Measurements from ENCODE around the gene SRGAP1. TPM values are rescaled to one million over a fixed set of nuclear protein-coding genes. Genes with fewer than 3 reads are reported as not detected.

The SRGAP1 gene
- total RNA-seq, 6 experiments from 2014 or later = 1.3 to 5.0 (median 3.0) TPM

DNA sequence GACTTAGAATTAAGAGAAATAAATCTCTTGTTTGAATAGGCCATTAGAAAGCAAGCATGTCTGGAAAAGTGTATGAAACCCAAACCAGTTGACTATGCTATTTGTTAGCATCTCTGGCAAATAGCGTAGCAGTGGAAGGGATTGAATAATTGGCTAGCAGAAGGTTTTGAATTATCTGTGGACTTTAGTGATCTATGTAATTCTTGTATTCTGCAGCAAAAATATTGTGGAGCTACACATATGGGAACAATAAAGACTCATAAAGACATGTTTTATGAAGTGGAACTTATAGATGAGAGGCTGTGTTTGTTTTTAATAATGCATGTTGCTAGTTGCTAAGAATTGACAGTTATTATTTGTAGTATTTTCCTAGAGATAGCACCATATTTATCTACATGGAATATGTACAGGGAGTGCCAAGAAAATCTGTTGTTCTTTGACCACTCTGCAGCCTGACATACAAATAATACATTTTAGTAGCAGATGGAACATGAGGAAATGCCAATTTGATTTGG, 4.7 kb downstream of the SRGAP1 start:
- Histone ChIP-seq H3K4me3 (no peak overlapping the region), H3K27me3 (no peaks in the 10 kb centered on the region), H3K9me3 (no peaks in the 10 kb centered on the region), H3K36me3 (no peaks in the 10 kb centered on the region), H3K4me1 (no peaks in the 10 kb centered on the region), H3K27ac (no peak overlapping the region)
- TF ChIP-seq POLR2A (IDR thresholded peaks at IDR 0.05) = no peak
- TF ChIP-seq, protein P1, sequence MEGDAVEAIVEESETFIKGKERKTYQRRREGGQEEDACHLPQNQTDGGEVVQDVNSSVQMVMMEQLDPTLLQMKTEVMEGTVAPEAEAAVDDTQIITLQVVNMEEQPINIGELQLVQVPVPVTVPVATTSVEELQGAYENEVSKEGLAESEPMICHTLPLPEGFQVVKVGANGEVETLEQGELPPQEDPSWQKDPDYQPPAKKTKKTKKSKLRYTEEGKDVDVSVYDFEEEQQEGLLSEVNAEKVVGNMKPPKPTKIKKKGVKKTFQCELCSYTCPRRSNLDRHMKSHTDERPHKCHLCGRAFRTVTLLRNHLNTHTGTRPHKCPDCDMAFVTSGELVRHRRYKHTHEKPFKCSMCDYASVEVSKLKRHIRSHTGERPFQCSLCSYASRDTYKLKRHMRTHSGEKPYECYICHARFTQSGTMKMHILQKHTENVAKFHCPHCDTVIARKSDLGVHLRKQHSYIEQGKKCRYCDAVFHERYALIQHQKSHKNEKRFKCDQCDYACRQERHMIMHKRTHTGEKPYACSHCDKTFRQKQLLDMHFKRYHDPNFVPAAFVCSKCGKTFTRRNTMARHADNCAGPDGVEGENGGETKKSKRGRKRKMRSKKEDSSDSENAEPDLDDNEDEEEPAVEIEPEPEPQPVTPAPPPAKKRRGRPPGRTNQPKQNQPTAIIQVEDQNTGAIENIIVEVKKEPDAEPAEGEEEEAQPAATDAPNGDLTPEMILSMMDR (IDR thresholded peaks at IDR 0.05) = no peak
- no peak for DNase-seq
- intact Hi-C loops (cut with DNase I) = no loop called here
- no peak for ATAC-seq
- WGBS (ENCODE audit: insufficient coverage, low coverage, low lambda C conversion rate, missing lambda C conversion rate) = 91% methylated on average over 1 of the region's 1 CpG

DNA sequence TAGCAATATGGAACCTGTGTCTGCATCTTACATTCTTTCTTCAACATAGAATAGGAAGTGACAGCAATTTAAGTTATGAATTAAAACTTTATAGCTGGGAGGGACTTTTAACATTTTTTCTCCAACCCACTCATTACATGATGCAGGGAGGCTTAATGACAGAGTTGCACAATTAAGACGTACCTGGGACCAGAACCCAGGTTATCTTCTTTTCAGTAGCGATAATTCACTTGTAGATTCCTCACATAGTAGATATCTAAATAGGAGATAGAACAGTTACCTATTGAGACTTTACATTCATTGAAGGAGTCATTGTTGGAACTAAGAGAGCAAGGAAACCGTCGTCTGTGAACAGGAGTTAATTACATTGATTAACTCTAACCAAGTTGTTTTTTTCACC, 5.1 kb downstream of the SRGAP1 start:
- ATAC-seq (no peak), DNase-seq (no peak)
- no peak overlapping the region for H3K27ac ChIP-seq
- no peak overlapping the region for H3K4me3 ChIP-seq
- intact Hi-C loops (cut with DNase I) = no loop called here
- no peaks in the 10 kb centered on the region for H3K36me3 ChIP-seq
- no peaks in the 10 kb centered on the region for H3K9me3 ChIP-seq
- no peaks in the 10 kb centered on the region for H3K4me1 ChIP-seq
- no peaks in the 10 kb centered on the region for H3K27me3 ChIP-seq
- WGBS (ENCODE audit: insufficient coverage, low coverage, low lambda C conversion rate, missing lambda C conversion rate) = 83% methylated on average over 4 of the region's 4 CpGs
- no peak for TF ChIP-seq POLR2A (IDR thresholded peaks at IDR 0.05)
- TF ChIP-seq, protein P1 (IDR thresholded peaks at IDR 0.05) = no peak

DNA sequence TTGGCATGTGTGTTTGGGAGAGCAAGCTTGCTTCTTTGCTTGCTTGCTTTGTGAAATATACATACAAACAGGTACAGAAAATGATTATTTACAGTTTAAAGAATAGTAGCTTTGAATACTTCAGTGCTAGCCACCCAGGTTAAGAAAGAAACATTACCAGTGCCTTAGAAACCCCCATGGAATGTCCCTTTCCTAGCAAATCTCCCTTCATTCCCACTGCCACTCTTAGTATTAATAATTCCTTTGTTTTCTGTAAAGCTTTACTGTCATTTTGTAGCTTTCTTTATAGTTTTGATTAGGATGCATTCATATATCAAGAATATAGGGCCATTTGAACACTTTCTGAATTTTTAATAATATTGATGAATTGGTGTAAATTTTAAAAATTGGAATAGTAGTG, 9.5 kb downstream of the SRGAP1 start:
- Histone ChIP-seq H3K4me1 (no peaks in the 10 kb centered on the region), H3K36me3 (no peaks in the 10 kb centered on the region), H3K27me3 (no peaks in the 10 kb centered on the region), H3K9me3 (no peaks in the 10 kb centered on the region), H3K4me3 (no peak overlapping the region), H3K27ac (no peak overlapping the region)
- TF ChIP-seq, protein P1 (IDR thresholded peaks at IDR 0.05) = no peak
- TF ChIP-seq POLR2A (IDR thresholded peaks at IDR 0.05) = no peak
- intact Hi-C loops (cut with DNase I) = no loop called here
- no peak for ATAC-seq
- DNase-seq = no peak

DNA sequence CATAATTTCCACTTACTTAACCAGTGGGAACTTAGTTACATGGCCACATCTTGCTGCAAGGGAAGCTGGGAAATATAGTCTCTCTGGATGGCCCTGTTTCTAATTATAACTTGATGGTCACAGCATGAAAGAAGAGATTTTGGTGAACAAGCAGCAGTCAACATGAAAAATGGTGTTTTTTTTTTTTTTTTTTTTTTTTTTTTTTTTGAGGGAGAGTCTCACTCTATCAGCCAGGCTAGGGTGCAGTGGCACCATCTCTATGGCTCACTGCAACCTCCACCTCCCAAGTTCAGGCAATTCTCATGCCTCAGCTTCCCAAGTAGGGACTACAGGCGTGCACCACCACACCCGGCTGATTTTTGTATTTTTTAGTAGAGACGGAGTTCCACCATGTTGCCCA, 10.8 kb downstream of the SRGAP1 start:
- no peak for TF ChIP-seq POLR2A (IDR thresholded peaks at IDR 0.05)
- TF ChIP-seq, protein P1 (IDR thresholded peaks at IDR 0.05) = no peak
- intact Hi-C loops (cut with DNase I) = no loop called here
- no peak for ATAC-seq

More for the DNA sequence above, 10.8 kb downstream of the SRGAP1 start:
- Histone ChIP-seq H3K27ac (no peak overlapping the region), H3K27me3 (no peaks in the 10 kb centered on the region), H3K4me3 (no peak overlapping the region), H3K36me3 (no peaks in the 10 kb centered on the region), H3K4me1 (no peaks in the 10 kb centered on the region), H3K9me3 (no peaks in the 10 kb centered on the region)
- 100% methylated on average over 3 of the region's 3 CpGs for WGBS (ENCODE audit: insufficient coverage, low coverage, low lambda C conversion rate, missing lambda C conversion rate)
- DNase-seq = no peak

All from right lobe of liver (tissue), 6 donors.